ENCODE measurements around the gene SYNPR. TPM values are rescaled to one million over a fixed set of nuclear protein-coding genes. Genes with fewer than 3 reads are reported as not detected.

SYNPR gene
- total RNA-seq, 1 donor from 2014 or later, result not detected

DNA sequence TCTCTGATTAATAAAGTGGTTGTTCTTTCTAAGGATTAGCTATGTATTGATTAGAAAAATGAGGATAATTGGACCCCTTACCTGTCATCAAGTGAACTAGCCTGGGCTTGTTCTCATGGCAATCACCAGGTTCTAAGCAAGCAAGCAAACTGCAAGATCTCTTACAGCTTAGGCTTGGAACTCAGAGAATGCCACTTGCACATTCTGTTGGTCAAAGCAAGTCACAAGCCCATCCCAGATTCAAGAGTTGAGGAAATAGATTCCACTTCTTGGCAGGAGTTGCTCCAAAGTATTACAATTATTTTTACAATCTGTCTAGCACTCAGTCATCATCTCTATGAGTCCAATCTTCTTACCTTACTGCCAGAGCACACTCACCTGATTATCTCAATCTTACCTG lies 180.3 kb downstream of the SYNPR start:
- no peak overlapping the region for H3K27ac Mint-ChIP-seq (ENCODE audit: unreplicated experiment)
- peaks cover 3% of the 10 kb centered on the region for H3K4me1 Mint-ChIP-seq (ENCODE audit: unreplicated experiment)
- no peak overlapping the region for H3K4me3 Mint-ChIP-seq (ENCODE audit: unreplicated experiment)
- no peaks in the 10 kb centered on the region for H3K36me3 Mint-ChIP-seq (ENCODE audit: low read depth, unreplicated experiment)
- H3K27me3 Mint-ChIP-seq (ENCODE audit: unreplicated experiment), result no peaks in the 10 kb centered on the region
- H3K9me3 Mint-ChIP-seq (ENCODE audit: unreplicated experiment), result no peaks in the 10 kb centered on the region
- no peak for DNase-seq (ENCODE audit: low spot score)
- TF ChIP-seq, protein P1, sequence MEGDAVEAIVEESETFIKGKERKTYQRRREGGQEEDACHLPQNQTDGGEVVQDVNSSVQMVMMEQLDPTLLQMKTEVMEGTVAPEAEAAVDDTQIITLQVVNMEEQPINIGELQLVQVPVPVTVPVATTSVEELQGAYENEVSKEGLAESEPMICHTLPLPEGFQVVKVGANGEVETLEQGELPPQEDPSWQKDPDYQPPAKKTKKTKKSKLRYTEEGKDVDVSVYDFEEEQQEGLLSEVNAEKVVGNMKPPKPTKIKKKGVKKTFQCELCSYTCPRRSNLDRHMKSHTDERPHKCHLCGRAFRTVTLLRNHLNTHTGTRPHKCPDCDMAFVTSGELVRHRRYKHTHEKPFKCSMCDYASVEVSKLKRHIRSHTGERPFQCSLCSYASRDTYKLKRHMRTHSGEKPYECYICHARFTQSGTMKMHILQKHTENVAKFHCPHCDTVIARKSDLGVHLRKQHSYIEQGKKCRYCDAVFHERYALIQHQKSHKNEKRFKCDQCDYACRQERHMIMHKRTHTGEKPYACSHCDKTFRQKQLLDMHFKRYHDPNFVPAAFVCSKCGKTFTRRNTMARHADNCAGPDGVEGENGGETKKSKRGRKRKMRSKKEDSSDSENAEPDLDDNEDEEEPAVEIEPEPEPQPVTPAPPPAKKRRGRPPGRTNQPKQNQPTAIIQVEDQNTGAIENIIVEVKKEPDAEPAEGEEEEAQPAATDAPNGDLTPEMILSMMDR (IDR thresholded peaks at IDR 0.05; ENCODE audit: unreplicated experiment), result no peak

DNA sequence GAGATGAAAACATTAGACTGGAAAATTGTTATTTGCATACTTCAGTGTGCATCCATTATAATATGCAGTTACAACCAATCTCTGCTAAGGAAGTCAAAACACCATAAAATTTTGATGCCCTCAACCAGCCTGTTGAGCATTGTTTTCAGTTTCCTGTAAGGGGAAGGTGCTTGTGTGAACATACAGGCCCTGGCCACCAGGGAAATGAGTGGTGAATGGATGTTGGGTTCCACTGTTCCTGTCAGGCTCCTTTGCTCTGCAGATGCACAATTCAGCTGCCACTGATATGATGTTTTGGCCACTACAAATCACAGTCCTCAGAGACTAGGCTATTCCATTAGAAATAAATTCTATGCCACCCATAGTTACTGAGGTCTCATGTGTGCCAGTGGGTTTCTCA lies 184.6 kb downstream of the SYNPR start:
- Mint-ChIP-seq H3K9me3 (ENCODE audit: unreplicated experiment) (no peaks in the 10 kb centered on the region), H3K27me3 (ENCODE audit: unreplicated experiment) (no peaks in the 10 kb centered on the region), H3K4me3 (ENCODE audit: unreplicated experiment) (no peak overlapping the region), H3K36me3 (ENCODE audit: low read depth, unreplicated experiment) (no peaks in the 10 kb centered on the region), H3K4me1 (ENCODE audit: unreplicated experiment) (peaks cover 5% of the 10 kb centered on the region), H3K27ac (ENCODE audit: unreplicated experiment) (no peak overlapping the region)
- TF ChIP-seq, protein P1 (IDR thresholded peaks at IDR 0.05; ENCODE audit: unreplicated experiment), result peak; percentile 45
- peak; percentile 6 for DNase-seq (ENCODE audit: low spot score)

DNA sequence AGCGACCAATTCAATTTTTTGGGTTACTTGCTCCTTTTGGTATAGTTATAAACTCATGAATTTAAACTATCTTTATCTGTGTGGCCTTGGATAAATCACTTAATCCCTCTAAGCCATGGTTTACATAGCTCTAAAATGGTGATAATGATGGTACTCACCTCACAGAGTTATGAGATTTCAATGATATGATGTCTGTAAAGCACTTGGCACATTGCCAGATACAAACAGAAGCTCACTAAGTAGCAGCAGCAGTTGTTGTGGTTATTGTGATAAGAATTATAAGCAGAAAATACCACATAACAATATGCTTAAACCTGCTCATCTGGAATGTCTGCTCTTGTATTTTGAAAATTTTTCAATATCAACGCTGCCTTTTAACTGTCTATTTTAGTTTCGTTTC lies 189.3 kb downstream of the SYNPR start:
- H3K4me3 Mint-ChIP-seq (ENCODE audit: unreplicated experiment), result no peak overlapping the region
- no peak overlapping the region for H3K27ac Mint-ChIP-seq (ENCODE audit: unreplicated experiment)
- H3K27me3 Mint-ChIP-seq (ENCODE audit: unreplicated experiment), result no peaks in the 10 kb centered on the region
- H3K36me3 Mint-ChIP-seq (ENCODE audit: low read depth, unreplicated experiment), result no peaks in the 10 kb centered on the region
- peaks cover 5% of the 10 kb centered on the region for H3K4me1 Mint-ChIP-seq (ENCODE audit: unreplicated experiment)
- DNase-seq (ENCODE audit: low spot score), result no peak
- TF ChIP-seq, protein P1 (IDR thresholded peaks at IDR 0.05; ENCODE audit: unreplicated experiment), result no peak
- no peaks in the 10 kb centered on the region for H3K9me3 Mint-ChIP-seq (ENCODE audit: unreplicated experiment)

DNA sequence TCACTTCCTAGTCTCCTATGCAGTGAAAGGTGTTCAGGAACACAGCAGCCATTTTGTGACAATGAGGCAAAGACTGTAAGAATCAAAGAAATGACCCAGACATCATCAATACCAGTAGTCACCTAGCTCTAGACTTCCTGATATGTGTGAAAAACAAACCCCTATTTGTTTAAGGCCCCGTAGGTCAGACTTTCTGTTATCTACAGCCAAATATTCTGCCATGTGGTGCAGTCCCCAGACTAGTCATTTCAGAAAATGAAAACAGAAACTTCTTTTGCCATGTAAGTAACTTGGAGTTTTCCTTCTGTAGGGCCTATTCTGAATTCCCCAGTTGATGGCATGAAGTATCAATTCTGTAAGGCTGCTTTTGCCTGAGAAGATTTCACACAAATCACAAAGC lies 192.6 kb downstream of the SYNPR start:
- Mint-ChIP-seq H3K9me3 (ENCODE audit: unreplicated experiment) (no peaks in the 10 kb centered on the region), H3K36me3 (ENCODE audit: low read depth, unreplicated experiment) (no peaks in the 10 kb centered on the region), H3K27ac (ENCODE audit: unreplicated experiment) (no peak overlapping the region), H3K4me1 (ENCODE audit: unreplicated experiment) (no peaks in the 10 kb centered on the region), H3K4me3 (ENCODE audit: unreplicated experiment) (no peak overlapping the region), H3K27me3 (ENCODE audit: unreplicated experiment) (peaks cover 2% of the 10 kb centered on the region)
- TF ChIP-seq, protein P1 (IDR thresholded peaks at IDR 0.05; ENCODE audit: unreplicated experiment), result no peak
- DNase-seq (ENCODE audit: low spot score), result no peak

DNA sequence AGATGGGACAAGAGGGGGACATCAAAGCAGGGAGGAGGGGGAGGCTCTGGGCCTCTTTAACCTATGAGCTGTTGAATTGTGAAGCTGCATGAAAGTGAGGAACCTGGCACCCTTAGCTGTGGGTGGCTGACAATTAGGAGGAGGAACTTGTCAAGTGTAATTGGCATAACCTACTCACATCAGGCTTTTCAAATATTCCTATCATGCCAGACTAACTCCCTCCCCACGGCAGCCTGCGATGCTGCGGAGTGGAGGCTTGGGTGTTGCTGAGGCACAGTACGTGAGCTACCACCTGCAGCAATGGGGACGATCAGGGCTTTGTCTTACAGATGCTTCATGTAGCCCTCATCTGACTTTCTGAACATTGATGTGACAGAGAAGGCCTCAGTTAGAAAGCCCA lies 193.7 kb downstream of the SYNPR start:
- H3K4me3 Mint-ChIP-seq (ENCODE audit: unreplicated experiment), result no peak overlapping the region
- no peak overlapping the region for H3K27ac Mint-ChIP-seq (ENCODE audit: unreplicated experiment)
- no peaks in the 10 kb centered on the region for H3K9me3 Mint-ChIP-seq (ENCODE audit: unreplicated experiment)
- TF ChIP-seq, protein P1 (IDR thresholded peaks at IDR 0.05; ENCODE audit: unreplicated experiment), result no peak
- no peaks in the 10 kb centered on the region for H3K36me3 Mint-ChIP-seq (ENCODE audit: low read depth, unreplicated experiment)
- H3K4me1 Mint-ChIP-seq (ENCODE audit: unreplicated experiment), result no peaks in the 10 kb centered on the region
- H3K27me3 Mint-ChIP-seq (ENCODE audit: unreplicated experiment), result peaks cover 2% of the 10 kb centered on the region
- no peak for DNase-seq (ENCODE audit: low spot score)

Measured in endothelial cell (in vitro differentiated cells).